Suprapubic skin (tissue), 4 donors: Measurements from ENCODE around the gene CERS1. TPM values are rescaled to one million over a fixed set of nuclear protein-coding genes. Genes with fewer than 3 reads are reported as not detected.

Experiments used
- DNase-seq, 2 donors: peaks; one replicate each; pipeline ENCODE4 v3.0.0-alpha.2; 2019; ENCODE audit warnings: low spot score in 2 of 2
- H3K27ac ChIP-seq: fragments of 200-600 bp; sonication (generic); one replicate; pipeline ENCODE4 v1.5.1; 2019
- H3K27me3 ChIP-seq: fragments of 200-600 bp; sonication (generic); one replicate; pipeline ENCODE4 v1.5.1; 2019
- H3K36me3 ChIP-seq: fragments of 200-600 bp; sonication (generic); one replicate; pipeline ENCODE4 v1.5.1; 2019
- H3K4me1 ChIP-seq: fragments of 200-600 bp; sonication (generic); one replicate; pipeline ENCODE4 v1.5.1; 2019
- H3K4me3 ChIP-seq: fragments of 200-600 bp; sonication (generic); one replicate; pipeline ENCODE4 v1.5.1; 2019; ENCODE audit warnings: mild to moderate bottlenecking
- H3K9me3 ChIP-seq: fragments of 200-600 bp; sonication (generic); one replicate; pipeline ENCODE4 v1.5.1; 2019
- CTCF ChIP-seq, 2 donors: fragments of 200-600 bp in 1 of 2; fragments of 450-650 bp in 1 of 2; sonication (generic) in 1 of 2; IDR thresholded peaks; one replicate each; pipeline ENCODE4 v1.5.1; 2016 to 2019; ENCODE audit warnings: antibody characterized with exemption in 2 of 2, mild to moderate bottlenecking in 1 of 2, moderate library complexity in 1 of 2
- EP300 ChIP-seq: sonication (generic); formaldehyde crosslinking; IDR thresholded peaks from one replicate; pipeline ENCODE4 v1.6.1; 2017; ENCODE audit warnings: antibody characterized with exemption
- POLR2A ChIP-seq, 2 donors: fragments of 450-650 bp; IDR thresholded peaks; one replicate each; pipeline ENCODE4 v1.6.1; 2017; ENCODE audit warnings: antibody characterized with exemption in 2 of 2, mild to moderate bottlenecking in 2 of 2, moderate library complexity in 2 of 2
- POLR2AphosphoS5 ChIP-seq, 3 donors: sonication (generic); formaldehyde crosslinking; IDR thresholded peaks; one replicate each; pipeline ENCODE4 v1.6.1; 2017; ENCODE audit warnings: antibody characterized with exemption in 3 of 3
- WGBS: methylation state at CpG from one replicate; pipeline ENCODE4 v1.1.5; 2018; 5-methylcytosine and 5-hydroxymethylcytosine counted together
- total RNA-seq, 4 donors: library from RNA; depleted of rRNA; stranded (reverse); fragments of >200 nt; gene quantifications; one replicate each; pipeline ENCODE4 v1.1.0, GENCODE V29; 2016

The CERS1 gene
- total RNA-seq, 4 donors from 2014 or later, result 0.68 TPM; not detected in 3

GRCh38 chr19:18899624-18900560 lies 3.9 kb upstream of the CERS1 start:
- no peak for TF ChIP-seq CTCF (IDR thresholded peaks at IDR 0.05)
- no peak for TF ChIP-seq POLR2A (IDR thresholded peaks at IDR 0.05)
- no peak for TF ChIP-seq EP300
- no peak for TF ChIP-seq POLR2AphosphoS5 (IDR thresholded peaks at IDR 0.05)
- Histone ChIP-seq H3K36me3 (peaks cover 53% of the 10 kb centered on the region), H3K27ac (no peak overlapping the region), H3K4me1 (peaks cover 17% of the 10 kb centered on the region), H3K27me3 (peaks cover 21% of the 10 kb centered on the region), H3K9me3 (no peaks in the 10 kb centered on the region), H3K4me3 (no peak overlapping the region)
- WGBS, result 87% methylated on average over 11 of the region's 20 CpGs
- peak in 1 of 2 donors; percentile 55 for DNase-seq

GRCh38 chr19:18898607-18899408 lies 2.9 kb upstream of the CERS1 start:
- H3K36me3 ChIP-seq, result peaks cover 42% of the 10 kb centered on the region
- H3K4me3 ChIP-seq, result no peak overlapping the region
- WGBS, result 73% methylated on average over 8 of the region's 18 CpGs
- TF ChIP-seq EP300 (no peak), POLR2A (IDR thresholded peaks at IDR 0.05) (no peak), POLR2AphosphoS5 (IDR thresholded peaks at IDR 0.05) (no peak), CTCF (IDR thresholded peaks at IDR 0.05) (no peak)
- H3K4me1 ChIP-seq, result peaks cover 26% of the 10 kb centered on the region
- no peak overlapping the region for H3K27ac ChIP-seq
- peaks cover 32% of the 10 kb centered on the region for H3K27me3 ChIP-seq
- no peaks in the 10 kb centered on the region for H3K9me3 ChIP-seq
- DNase-seq, result no peak

GRCh38 chr19:18898081-18898606 lies 2.2 kb upstream of the CERS1 start:
- Histone ChIP-seq H3K9me3 (no peaks in the 10 kb centered on the region), H3K4me1 (peaks cover 26% of the 10 kb centered on the region), H3K36me3 (peaks cover 35% of the 10 kb centered on the region), H3K4me3 (no peak overlapping the region), H3K27me3 (peaks cover 35% of the 10 kb centered on the region), H3K27ac (no peak overlapping the region)
- WGBS, result 75% methylated on average over 10 of the region's 18 CpGs
- DNase-seq, result no peak
- no peak for TF ChIP-seq POLR2A (IDR thresholded peaks at IDR 0.05)
- no peak for TF ChIP-seq CTCF (IDR thresholded peaks at IDR 0.05)
- no peak for TF ChIP-seq EP300

- no peak overlapping the region for H3K4me3 ChIP-seq
- TF ChIP-seq EP300, result no peak
- TF ChIP-seq POLR2AphosphoS5 (IDR thresholded peaks at IDR 0.05), result no peak
- TF ChIP-seq POLR2A (IDR thresholded peaks at IDR 0.05), result no peak
- no peak for TF ChIP-seq CTCF (IDR thresholded peaks at IDR 0.05)
Measured at GRCh38 chr19:18897094-18898029, 1.4 kb upstream of the CERS1 start.

More at GRCh38 chr19:18897094-18898029, 1.4 kb upstream of the CERS1 start:
- 90% methylated on average over 19 of the region's 25 CpGs for WGBS
- Histone ChIP-seq H3K27ac (no peak overlapping the region), H3K9me3 (no peaks in the 10 kb centered on the region), H3K27me3 (peaks cover 35% of the 10 kb centered on the region), H3K36me3 (peaks cover 31% of the 10 kb centered on the region), H3K4me1 (peaks cover 26% of the 10 kb centered on the region)
- no peak for DNase-seq
